ENCODE results near the gene ACSF3. TPM values are rescaled to one million over a fixed set of nuclear protein-coding genes. Genes with fewer than 3 reads are reported as not detected.

The ACSF3 gene
- total RNA-seq, 1 donor from 2014 or later: 78.0 TPM

GRCh38 chr16:89047331-89048089, 46.1 kb upstream of the ACSF3 start:
- ChIA-PET CTCF (no interaction called here), POLR2A (interaction anchor here (0.6 kb wide), 1 partner anchor 215 kb away, joined by 7 read pairs; no protein-coding TSS in a partner anchor)
- intact Hi-C loops (cut with micrococcal nuclease): no loop called here
- no peaks in the 10 kb centered on the region for H3K4me1 Mint-ChIP-seq
- no peak for DNase-seq
- H3K27ac Mint-ChIP-seq: no peak overlapping the region
- no peaks in the 10 kb centered on the region for H3K36me3 Mint-ChIP-seq (ENCODE audit: low read depth)
- no peak for ATAC-seq (ENCODE audit: low read depth)
- peaks cover 3% of the 10 kb centered on the region for H3K9me3 Mint-ChIP-seq
- H3K27me3 Mint-ChIP-seq: peaks cover 3% of the 10 kb centered on the region
- no peak for TF ChIP-seq CTCF (IDR thresholded peaks at IDR 0.05)
- H3K4me3 Mint-ChIP-seq: no peak overlapping the region

DNA sequence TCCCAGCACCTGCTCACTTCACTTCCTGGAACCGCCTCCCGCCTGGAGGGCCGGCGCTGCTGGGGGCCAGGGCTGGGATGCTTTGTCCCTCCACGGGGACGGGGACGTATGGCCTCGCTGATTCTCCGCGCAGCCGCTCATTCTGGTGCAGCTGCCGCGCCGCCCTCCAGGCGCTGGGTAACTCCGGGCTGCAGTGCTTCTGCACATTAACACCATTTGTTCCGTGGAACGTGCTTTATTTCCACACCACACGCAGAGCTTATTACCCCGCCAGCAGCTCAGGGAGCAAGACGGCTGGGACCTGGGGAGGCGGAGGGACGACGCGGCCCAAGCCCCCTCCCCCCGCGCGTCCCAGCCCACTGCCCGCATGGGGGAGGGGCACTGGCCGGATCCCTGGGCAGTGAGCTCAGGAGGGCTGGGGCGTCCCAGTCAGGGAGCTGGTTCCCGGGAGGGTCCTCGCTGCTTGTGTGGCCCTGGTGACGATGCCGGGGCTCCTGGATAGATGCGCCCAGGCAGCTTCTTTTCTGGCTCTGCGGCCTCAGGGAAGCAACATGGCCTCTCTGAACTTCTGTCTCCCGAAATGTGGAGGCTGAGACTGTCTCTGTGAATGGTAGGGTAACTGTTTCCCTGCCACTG, 45.4 kb upstream of the ACSF3 start:
- POLR2A ChIA-PET: no interaction called here
- ATAC-seq (ENCODE audit: low read depth): no peak
- Mint-ChIP-seq H3K4me1 (peaks cover 6% of the 10 kb centered on the region), H3K9me3 (peaks cover 3% of the 10 kb centered on the region), H3K4me3 (no peak overlapping the region), H3K27me3 (peaks cover 3% of the 10 kb centered on the region), H3K36me3 (ENCODE audit: low read depth) (no peaks in the 10 kb centered on the region), H3K27ac (no peak overlapping the region)
- TF ChIP-seq CTCF (IDR thresholded peaks at IDR 0.05): no peak
- CTCF ChIA-PET: no interaction called here
- intact Hi-C loops (cut with micrococcal nuclease): no loop called here
- no peak for DNase-seq

DNA sequence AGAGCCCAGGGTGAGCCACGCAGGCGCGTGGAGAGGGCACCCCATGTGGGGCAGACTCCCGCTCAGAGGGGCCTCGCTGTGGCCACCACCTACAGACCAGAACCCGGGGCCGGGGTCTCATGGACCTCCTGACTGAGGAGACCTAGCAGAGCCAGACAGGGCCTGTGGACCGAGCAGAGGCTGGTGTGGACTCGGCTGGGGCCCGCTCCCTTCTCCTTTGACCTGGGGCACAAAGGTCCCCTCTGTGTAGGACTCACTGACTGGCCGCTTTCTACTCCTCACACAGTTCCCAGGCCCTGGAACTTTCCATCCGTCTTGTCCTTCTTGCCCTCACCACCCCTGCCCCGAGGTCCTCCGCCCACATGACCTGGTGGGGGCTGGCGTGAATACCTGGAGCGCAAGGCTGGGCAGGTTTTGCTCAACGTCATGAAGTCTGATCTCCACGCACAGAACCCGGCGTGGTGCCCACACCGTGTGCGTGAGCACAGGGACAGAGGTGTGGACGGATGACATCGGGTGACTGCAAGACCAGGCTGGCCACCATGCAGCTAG, 44.7 kb upstream of the ACSF3 start:
- ATAC-seq (ENCODE audit: low read depth) (no peak), DNase-seq (no peak)
- Mint-ChIP-seq H3K27me3 (peaks cover 3% of the 10 kb centered on the region), H3K27ac (no peak overlapping the region), H3K36me3 (ENCODE audit: low read depth) (no peaks in the 10 kb centered on the region), H3K9me3 (peaks cover 3% of the 10 kb centered on the region), H3K4me1 (peaks cover 9% of the 10 kb centered on the region), H3K4me3 (no peak overlapping the region)
- TF ChIP-seq CTCF (IDR thresholded peaks at IDR 0.05): no peak
- CTCF ChIA-PET: no interaction called here
- POLR2A ChIA-PET: interaction anchor here (0.6 kb wide), 1 partner anchor 62 kb away, joined by 6 read pairs; no protein-coding TSS in a partner anchor
- intact Hi-C loops (cut with micrococcal nuclease): no loop called here

- peaks cover 9% of the 10 kb centered on the region for H3K4me1 Mint-ChIP-seq
These were observed 44.1 kb upstream of the ACSF3 start for GRCh38 chr16:89049484-89050118.

More at GRCh38 chr16:89049484-89050118, 44.1 kb upstream of the ACSF3 start:
- H3K27ac Mint-ChIP-seq: no peak overlapping the region
- no peak for TF ChIP-seq CTCF (IDR thresholded peaks at IDR 0.05)
- no peak for ATAC-seq (ENCODE audit: low read depth)
- CTCF ChIA-PET: no interaction called here
- no peak overlapping the region for H3K4me3 Mint-ChIP-seq
- H3K27me3 Mint-ChIP-seq: no peaks in the 10 kb centered on the region
- intact Hi-C loops (cut with micrococcal nuclease): no loop called here
- H3K36me3 Mint-ChIP-seq (ENCODE audit: low read depth): no peaks in the 10 kb centered on the region
- POLR2A ChIA-PET: interaction anchor here (0.6 kb wide), 1 partner anchor 63 kb away, joined by 6 read pairs; no protein-coding TSS in a partner anchor
- no peak for DNase-seq
- H3K9me3 Mint-ChIP-seq: peaks cover 3% of the 10 kb centered on the region

Data from activated B cell treated with CpG ODN at 0.5 μM for 24 hours (primary cell).